ENCODE measurements around the gene ATE1.

Gene ATE1

DNA sequence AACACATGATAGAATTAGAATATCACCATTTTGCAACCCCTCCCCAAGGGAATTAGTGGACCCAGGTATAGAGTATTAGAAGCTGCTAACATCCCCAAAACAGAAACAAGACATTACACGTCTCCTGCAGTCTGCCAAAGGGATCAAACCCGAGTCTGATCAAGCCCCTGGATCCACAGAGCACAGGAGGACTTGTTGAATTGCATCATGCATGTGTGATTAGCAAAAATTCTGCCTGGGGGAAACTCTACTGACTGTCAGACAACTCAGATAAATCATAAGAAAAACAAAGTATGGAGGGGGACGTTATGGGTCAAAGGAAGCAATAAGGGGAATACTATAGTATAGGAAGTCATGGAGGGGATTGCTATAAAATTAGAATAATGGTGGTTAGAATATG, 212.8 kb downstream of the ATE1 start:
- DNase-seq (ENCODE audit: low read depth): no peak
- no peak overlapping the region for H3K4me3 ChIP-seq (ENCODE audit: low read depth, low read length)
- TF ChIP-seq, protein P1, sequence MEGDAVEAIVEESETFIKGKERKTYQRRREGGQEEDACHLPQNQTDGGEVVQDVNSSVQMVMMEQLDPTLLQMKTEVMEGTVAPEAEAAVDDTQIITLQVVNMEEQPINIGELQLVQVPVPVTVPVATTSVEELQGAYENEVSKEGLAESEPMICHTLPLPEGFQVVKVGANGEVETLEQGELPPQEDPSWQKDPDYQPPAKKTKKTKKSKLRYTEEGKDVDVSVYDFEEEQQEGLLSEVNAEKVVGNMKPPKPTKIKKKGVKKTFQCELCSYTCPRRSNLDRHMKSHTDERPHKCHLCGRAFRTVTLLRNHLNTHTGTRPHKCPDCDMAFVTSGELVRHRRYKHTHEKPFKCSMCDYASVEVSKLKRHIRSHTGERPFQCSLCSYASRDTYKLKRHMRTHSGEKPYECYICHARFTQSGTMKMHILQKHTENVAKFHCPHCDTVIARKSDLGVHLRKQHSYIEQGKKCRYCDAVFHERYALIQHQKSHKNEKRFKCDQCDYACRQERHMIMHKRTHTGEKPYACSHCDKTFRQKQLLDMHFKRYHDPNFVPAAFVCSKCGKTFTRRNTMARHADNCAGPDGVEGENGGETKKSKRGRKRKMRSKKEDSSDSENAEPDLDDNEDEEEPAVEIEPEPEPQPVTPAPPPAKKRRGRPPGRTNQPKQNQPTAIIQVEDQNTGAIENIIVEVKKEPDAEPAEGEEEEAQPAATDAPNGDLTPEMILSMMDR (conservative IDR thresholded peaks at IDR 0.05; ENCODE audit: low read depth, low read length): no peak

DNA sequence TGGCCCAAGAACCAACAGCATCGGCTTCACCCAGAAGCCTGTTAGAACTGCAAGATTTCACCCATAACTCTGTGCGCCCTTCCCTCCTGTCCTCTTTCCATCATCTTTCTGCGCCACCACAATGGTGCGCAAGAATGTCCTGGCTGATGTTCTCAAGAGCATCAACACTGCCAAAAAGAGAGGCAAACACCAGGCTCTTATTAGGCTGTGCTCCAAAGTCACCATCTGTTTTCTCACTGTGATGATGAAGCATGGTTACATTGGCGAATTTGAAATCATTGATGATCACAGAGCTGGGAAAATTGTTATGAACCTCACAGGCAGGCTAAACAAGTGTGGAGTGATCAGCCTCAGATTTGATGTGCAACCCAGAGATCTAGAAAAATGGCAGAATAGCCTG, 214.3 kb downstream of the ATE1 start:
- TF ChIP-seq, protein P1 (conservative IDR thresholded peaks at IDR 0.05; ENCODE audit: low read depth, low read length): no peak
- no peak overlapping the region for H3K4me3 ChIP-seq (ENCODE audit: low read depth, low read length)
- DNase-seq (ENCODE audit: low read depth): no peak

DNA sequence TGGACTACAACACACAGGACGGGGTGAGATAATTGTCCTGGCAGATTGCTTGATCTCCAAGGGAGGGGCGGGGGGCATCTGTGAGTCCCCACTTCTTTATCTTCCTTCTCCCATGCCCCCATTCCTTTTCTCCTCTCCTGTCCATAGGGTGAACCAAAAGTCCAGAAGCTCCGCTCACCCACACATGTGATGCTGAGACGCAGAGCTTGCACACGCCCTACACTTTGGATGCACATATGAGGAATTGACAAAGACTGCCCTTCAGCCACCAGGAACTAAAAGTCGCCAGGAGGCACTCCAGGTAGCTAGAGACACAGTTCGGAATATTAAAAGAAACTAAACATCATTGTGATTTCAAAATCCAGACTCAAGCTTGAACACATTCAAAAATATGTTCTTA, 216.9 kb downstream of the ATE1 start:
- TF ChIP-seq, protein P1 (conservative IDR thresholded peaks at IDR 0.05; ENCODE audit: low read depth, low read length): no peak
- no peak for DNase-seq (ENCODE audit: low read depth)
- H3K4me3 ChIP-seq (ENCODE audit: low read depth, low read length): no peak overlapping the region

DNA sequence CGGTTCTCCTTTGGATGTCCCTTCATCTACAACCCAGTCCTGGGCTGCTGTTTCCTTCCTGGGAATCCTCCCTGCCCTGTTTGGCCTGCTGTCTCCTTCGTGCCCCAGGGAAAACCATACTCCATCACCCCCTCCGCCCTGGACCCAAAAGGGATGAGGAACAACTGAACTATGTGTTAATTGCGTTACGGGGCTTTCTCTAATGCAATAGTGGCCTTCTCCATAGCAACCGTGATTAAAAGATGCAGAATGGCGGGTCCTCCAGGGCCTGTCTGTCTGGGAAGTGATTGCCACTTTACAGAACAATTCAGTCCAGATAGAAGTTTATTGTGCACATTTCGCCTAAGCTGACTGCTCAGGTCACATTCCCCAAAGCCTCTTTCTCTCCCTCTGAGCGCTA, 217.6 kb downstream of the ATE1 start:
- no peak for DNase-seq (ENCODE audit: low read depth)
- TF ChIP-seq, protein P1 (conservative IDR thresholded peaks at IDR 0.05; ENCODE audit: low read depth, low read length): no peak
- H3K4me3 ChIP-seq (ENCODE audit: low read depth, low read length): no peak overlapping the region

DNA sequence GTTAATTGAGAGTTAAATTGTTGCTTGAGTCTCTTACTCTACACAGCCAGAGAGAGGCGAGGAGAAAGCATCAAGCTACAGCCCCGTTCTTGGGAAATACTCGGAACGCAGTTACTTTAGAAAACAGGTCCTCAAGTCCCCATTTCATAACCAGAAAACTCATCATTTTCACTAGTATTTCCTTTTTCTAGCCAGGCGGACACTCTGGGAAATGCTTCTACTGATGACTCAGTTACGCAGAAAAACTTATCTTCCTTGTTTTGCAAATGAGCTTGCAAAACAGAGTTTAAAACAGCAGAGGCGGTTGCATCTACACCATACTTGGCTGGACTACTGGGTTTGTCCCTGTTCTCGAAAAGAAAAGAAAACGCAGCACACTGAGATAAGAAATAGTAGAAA, 218.2 kb downstream of the ATE1 start:
- peak; percentile 75 for DNase-seq (ENCODE audit: low read depth)
- H3K4me3 ChIP-seq (ENCODE audit: low read depth, low read length): no peak overlapping the region
- TF ChIP-seq, protein P1 (conservative IDR thresholded peaks at IDR 0.05; ENCODE audit: low read depth, low read length): peak; percentile 15

DNA sequence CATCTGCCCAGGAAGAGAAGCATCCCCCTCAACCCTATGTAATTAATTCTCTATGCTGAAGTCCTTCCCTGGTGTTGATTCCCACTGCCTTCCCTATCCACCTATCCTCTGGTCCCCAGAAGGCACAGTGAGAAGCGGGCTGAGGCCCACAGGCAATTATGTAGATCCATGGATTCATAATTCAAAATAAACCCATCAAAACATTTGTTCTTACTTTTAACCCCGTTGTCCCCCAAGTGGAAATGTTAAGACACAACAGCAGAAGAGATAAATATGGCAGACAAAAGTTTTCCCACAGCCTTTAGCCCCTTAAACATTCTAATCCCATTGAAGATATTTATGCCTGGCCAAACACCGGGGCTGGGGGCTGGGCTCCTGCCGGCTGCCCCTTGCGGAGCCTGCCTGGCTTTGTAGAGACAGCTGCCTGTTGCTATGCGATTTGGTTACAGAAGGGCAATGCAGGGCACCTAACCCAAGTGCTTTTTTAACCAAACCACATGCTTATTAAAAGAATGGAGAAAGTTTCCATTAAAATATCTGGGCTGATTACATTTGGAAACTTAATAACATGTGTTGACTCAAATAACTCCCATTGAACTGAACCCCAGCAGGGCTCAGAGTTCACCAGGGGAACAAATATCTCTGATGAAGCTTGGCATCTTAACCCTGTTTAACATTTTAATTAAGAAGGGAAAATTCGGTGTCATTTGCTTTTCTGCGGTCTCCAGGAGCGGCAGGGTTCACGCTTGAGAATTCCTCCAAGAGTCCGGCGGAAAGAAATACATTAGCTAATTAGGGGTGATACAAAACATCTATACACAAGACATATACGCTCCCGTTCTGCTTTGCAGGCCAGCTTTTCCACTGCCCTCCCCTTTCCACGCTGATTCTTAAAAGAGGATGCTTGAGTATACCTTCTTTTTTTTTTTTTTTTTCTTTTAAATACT, 218.8 kb downstream of the ATE1 start:
- TF ChIP-seq, protein P1 (conservative IDR thresholded peaks at IDR 0.05; ENCODE audit: low read depth, low read length): no peak
- DNase-seq (ENCODE audit: low read depth): no peak
- no peak overlapping the region for H3K4me3 ChIP-seq (ENCODE audit: low read depth, low read length)
